Adrenal gland (tissue), 5 donors: ENCODE data around the gene RPS6KC1.

Experiments
- POLR2A ChIP-seq, 2 donors: fragments of 450-650 bp; IDR thresholded peaks; one replicate each; pipeline ENCODE4 v1.6.1; 2017; ENCODE audit warnings: antibody characterized with exemption in 2 of 2, mild to moderate bottlenecking in 2 of 2, moderate library complexity in 1 of 2
- TF ChIP-seq, protein P1 (sequence below), 6 experiments: fragments of 450-650 bp in 4 of 6; fragments of 200-600 bp in 2 of 6; sonication (generic) in 1 of 6; IDR thresholded peaks; 1 replicate in 5 of 6; 2 replicates in 1 of 6; pipeline versions ENCODE4 v1.5.1 to v1.8.0; 2016 to 2021; ENCODE audit warnings: antibody characterized with exemption in 6 of 6, mild to moderate bottlenecking in 2 of 6, moderate library complexity in 1 of 6
- donor health status: DM: no; HTN: no; CAD: no.

- TF ChIP-seq, protein P1, sequence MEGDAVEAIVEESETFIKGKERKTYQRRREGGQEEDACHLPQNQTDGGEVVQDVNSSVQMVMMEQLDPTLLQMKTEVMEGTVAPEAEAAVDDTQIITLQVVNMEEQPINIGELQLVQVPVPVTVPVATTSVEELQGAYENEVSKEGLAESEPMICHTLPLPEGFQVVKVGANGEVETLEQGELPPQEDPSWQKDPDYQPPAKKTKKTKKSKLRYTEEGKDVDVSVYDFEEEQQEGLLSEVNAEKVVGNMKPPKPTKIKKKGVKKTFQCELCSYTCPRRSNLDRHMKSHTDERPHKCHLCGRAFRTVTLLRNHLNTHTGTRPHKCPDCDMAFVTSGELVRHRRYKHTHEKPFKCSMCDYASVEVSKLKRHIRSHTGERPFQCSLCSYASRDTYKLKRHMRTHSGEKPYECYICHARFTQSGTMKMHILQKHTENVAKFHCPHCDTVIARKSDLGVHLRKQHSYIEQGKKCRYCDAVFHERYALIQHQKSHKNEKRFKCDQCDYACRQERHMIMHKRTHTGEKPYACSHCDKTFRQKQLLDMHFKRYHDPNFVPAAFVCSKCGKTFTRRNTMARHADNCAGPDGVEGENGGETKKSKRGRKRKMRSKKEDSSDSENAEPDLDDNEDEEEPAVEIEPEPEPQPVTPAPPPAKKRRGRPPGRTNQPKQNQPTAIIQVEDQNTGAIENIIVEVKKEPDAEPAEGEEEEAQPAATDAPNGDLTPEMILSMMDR (IDR thresholded peaks at IDR 0.05) = no peak
- TF ChIP-seq POLR2A (IDR thresholded peaks at IDR 0.05) = no peak
Observed at GRCh38 chr1:213014642-213015041, 36.4 kb upstream of the RPS6KC1 start.
